Smooth muscle cell (in vitro differentiated cells): ENCODE measurements around the gene LY86. TPM values are rescaled to one million over a fixed set of nuclear protein-coding genes. Genes with fewer than 3 reads are reported as not detected.

ENCODE experiments used
- DNase-seq: peaks from one replicate; lab custom pipeline; 2025; ENCODE audit not compliant: unreplicated experiment; lab: John Stamatoyannopoulos, UW
- H2AFZ ChIP-seq: fragments of 200-600 bp; sonication (generic); 2 replicates; pipeline ENCODE4 v1.6.0; 2016; ENCODE audit warnings: antibody characterized with exemption, low read depth, mild to moderate bottlenecking
- H3F3A ChIP-seq: fragments of 200-600 bp; sonication (generic); 2 replicates; pipeline ENCODE4 v1.6.0; 2017; ENCODE audit warnings: antibody characterized with exemption, low read depth
- H3K27ac ChIP-seq: fragments of 200-600 bp; sonication (generic); 2 replicates; pipeline ENCODE4 v1.5.1; 2016; ENCODE audit warnings: low read depth, mild to moderate bottlenecking
- H3K27me3 ChIP-seq: fragments of 200-600 bp; sonication (generic); 2 replicates; pipeline ENCODE4 v1.6.1; 2016; ENCODE audit warnings: low read depth, mild to moderate bottlenecking
- H3K36me3 ChIP-seq: fragments of 200-600 bp; sonication (generic); 2 replicates; pipeline ENCODE4 v1.5.1; 2016; ENCODE audit warnings: low read depth
- H3K4me1 ChIP-seq: fragments of 200-600 bp; sonication (generic); 2 replicates; pipeline ENCODE4 v1.5.1; 2016; ENCODE audit warnings: low read depth
- H3K4me2 ChIP-seq: fragments of 200-600 bp; sonication (generic); 2 replicates; pipeline ENCODE4 v1.6.0; 2016; ENCODE audit warnings: mild to moderate bottlenecking
- H3K4me3 ChIP-seq: fragments of 200-600 bp; sonication (generic); 2 replicates; pipeline ENCODE4 v1.5.1; 2016; ENCODE audit warnings: mild to moderate bottlenecking
- H3K79me2 ChIP-seq: fragments of 200-600 bp; sonication (generic); 2 replicates; pipeline ENCODE4 v1.6.0; 2016; ENCODE audit warnings: low read depth, mild to moderate bottlenecking
- H3K9ac ChIP-seq: fragments of 200-600 bp; sonication (generic); 2 replicates; pipeline ENCODE4 v1.6.0; 2016; ENCODE audit warnings: low read depth
- H3K9me3 ChIP-seq: fragments of 200-600 bp; sonication (generic); replicated peaks from 2 replicates; pipeline ENCODE4 v1.5.1; 2016; ENCODE audit warnings: low read depth
- H4K20me1 ChIP-seq: fragments of 200-600 bp; sonication (generic); 2 replicates; pipeline ENCODE4 v1.6.0; 2016; ENCODE audit warnings: low read depth
- WGBS: methylation state at CpG from one replicate; pipeline ENCODE4 v1.1.7; 2016; ENCODE audit warnings: low lambda C conversion rate; 5-methylcytosine and 5-hydroxymethylcytosine counted together
- polyA plus RNA-seq: library from polyadenylated mRNA; unstranded; fragments of >200 nt; fragmentation: Nextera tagmentation; extraction: Ambion mirVana; gene quantifications from 2 replicates; pipeline ENCODE4 v1.2.1, GENCODE V29; 2016
- total RNA-seq: library from RNA; depleted of rRNA; stranded (reverse); fragments of >200 nt; gene quantifications from 2 replicates; pipeline ENCODE4 v1.2.3, GENCODE V29; 2014
- TF ChIP-seq, protein P1 (sequence below): fragments of 200-600 bp; sonication (generic); IDR thresholded peaks from 2 replicates; pipeline ENCODE4 v1.5.1; 2017; ENCODE audit warnings: borderline replicate concordance, mild to moderate bottlenecking, antibody characterized with exemption; ENCODE audit not compliant: insufficient read depth, poor library complexity, severe bottlenecking

The LY86 gene
- total and polyA plus RNA-seq, 2 experiments from 2014 or later = not detected

GRCh38 chr6:6564154-6564553, 24.4 kb upstream of the LY86 start:
- H3K27me3 ChIP-seq = peaks cover 9% of the 10 kb centered on the region

GRCh38 chr6:6565069-6565468, 23.5 kb upstream of the LY86 start:
- TF ChIP-seq, protein P1, sequence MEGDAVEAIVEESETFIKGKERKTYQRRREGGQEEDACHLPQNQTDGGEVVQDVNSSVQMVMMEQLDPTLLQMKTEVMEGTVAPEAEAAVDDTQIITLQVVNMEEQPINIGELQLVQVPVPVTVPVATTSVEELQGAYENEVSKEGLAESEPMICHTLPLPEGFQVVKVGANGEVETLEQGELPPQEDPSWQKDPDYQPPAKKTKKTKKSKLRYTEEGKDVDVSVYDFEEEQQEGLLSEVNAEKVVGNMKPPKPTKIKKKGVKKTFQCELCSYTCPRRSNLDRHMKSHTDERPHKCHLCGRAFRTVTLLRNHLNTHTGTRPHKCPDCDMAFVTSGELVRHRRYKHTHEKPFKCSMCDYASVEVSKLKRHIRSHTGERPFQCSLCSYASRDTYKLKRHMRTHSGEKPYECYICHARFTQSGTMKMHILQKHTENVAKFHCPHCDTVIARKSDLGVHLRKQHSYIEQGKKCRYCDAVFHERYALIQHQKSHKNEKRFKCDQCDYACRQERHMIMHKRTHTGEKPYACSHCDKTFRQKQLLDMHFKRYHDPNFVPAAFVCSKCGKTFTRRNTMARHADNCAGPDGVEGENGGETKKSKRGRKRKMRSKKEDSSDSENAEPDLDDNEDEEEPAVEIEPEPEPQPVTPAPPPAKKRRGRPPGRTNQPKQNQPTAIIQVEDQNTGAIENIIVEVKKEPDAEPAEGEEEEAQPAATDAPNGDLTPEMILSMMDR = no peak
- DNase-seq = no peak
- Histone ChIP-seq H3K27me3 (peaks cover 5% of the 10 kb centered on the region), H3K4me2 (no peak overlapping the region), H3K36me3 (no peaks in the 10 kb centered on the region), H3K4me1 (no peaks in the 10 kb centered on the region), H3K9me3 (no peaks in the 10 kb centered on the region), H4K20me1 (no peaks in the 10 kb centered on the region), H3K4me3 (no peak overlapping the region), H2AFZ (no peak overlapping the region), H3K79me2 (no peaks in the 10 kb centered on the region), H3K27ac (no peak overlapping the region), H3K9ac (no peak overlapping the region), H3F3A (no peaks in the 10 kb centered on the region)
- 94% methylated on average over 4 of the region's 4 CpGs for WGBS

More at GRCh38 chr6:6564154-6564553, 24.4 kb upstream of the LY86 start:
- Histone ChIP-seq H3F3A (no peaks in the 10 kb centered on the region), H3K4me1 (no peaks in the 10 kb centered on the region), H3K9ac (no peak overlapping the region), H3K79me2 (no peaks in the 10 kb centered on the region), H4K20me1 (no peaks in the 10 kb centered on the region), H3K9me3 (no peaks in the 10 kb centered on the region), H3K27ac (no peak overlapping the region), H2AFZ (no peak overlapping the region), H3K36me3 (no peaks in the 10 kb centered on the region), H3K4me2 (no peak overlapping the region), H3K4me3 (no peak overlapping the region)
- no peak for DNase-seq
- 86% methylated on average over 5 of the region's 5 CpGs for whole genome bisulfite sequencing
- TF ChIP-seq, protein P1 = no peak

DNA sequence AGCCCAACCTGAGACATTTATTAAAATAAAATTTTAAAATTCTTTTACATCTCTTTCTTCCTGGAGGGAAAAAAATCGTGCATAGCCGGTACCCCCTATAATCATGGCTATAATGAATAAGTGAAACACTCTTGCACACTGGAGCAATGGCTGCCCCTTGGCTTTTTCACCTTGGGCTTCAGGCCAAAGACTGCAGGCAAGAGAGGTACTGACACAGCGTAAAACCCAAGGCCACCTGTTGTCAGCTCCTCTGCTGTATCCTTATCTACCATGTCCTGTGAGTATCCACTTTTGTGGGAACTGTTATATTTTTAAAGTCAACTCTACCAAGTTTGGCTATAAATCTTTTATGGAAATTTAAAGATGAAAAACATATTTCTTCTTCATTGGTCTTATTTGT, 23.0 kb upstream of the LY86 start:
- no peak overlapping the region for H3K9ac ChIP-seq
- no peaks in the 10 kb centered on the region for H3F3A ChIP-seq
- H4K20me1 ChIP-seq = no peaks in the 10 kb centered on the region
- no peaks in the 10 kb centered on the region for H3K4me1 ChIP-seq
- no peaks in the 10 kb centered on the region for H3K9me3 ChIP-seq
- no peak overlapping the region for H3K27ac ChIP-seq
- TF ChIP-seq, protein P1 = no peak
- no peaks in the 10 kb centered on the region for H3K36me3 ChIP-seq
- H2AFZ ChIP-seq = no peak overlapping the region
- H3K4me2 ChIP-seq = no peak overlapping the region
- DNase-seq = no peak
- 94% methylated on average over 3 of the region's 3 CpGs for WGBS
- H3K79me2 ChIP-seq = no peaks in the 10 kb centered on the region
- H3K4me3 ChIP-seq = no peak overlapping the region
- peaks cover 5% of the 10 kb centered on the region for H3K27me3 ChIP-seq

GRCh38 chr6:6566766-6567165, 21.8 kb upstream of the LY86 start:
- WGBS = 86% methylated on average over 4 of the region's 4 CpGs
- no peaks in the 10 kb centered on the region for H3K79me2 ChIP-seq
- TF ChIP-seq, protein P1 = no peak
- no peak for DNase-seq
- H3K4me3 ChIP-seq = no peak overlapping the region
- no peaks in the 10 kb centered on the region for H3K9me3 ChIP-seq
- no peak overlapping the region for H3K27ac ChIP-seq
- no peak overlapping the region for H3K4me2 ChIP-seq
- H3K36me3 ChIP-seq = no peaks in the 10 kb centered on the region
- no peaks in the 10 kb centered on the region for H3K4me1 ChIP-seq
- no peaks in the 10 kb centered on the region for H4K20me1 ChIP-seq
- no peak overlapping the region for H2AFZ ChIP-seq
- H3F3A ChIP-seq = no peaks in the 10 kb centered on the region
- no peak overlapping the region for H3K9ac ChIP-seq
- H3K27me3 ChIP-seq = peaks cover 5% of the 10 kb centered on the region
